ENCODE data around the gene ZNF440.
"Not testable (repeated sequence)": the region's sequence is repeated elsewhere in the genome, so short reads cannot be mapped to it uniquely, and the experiment has no call there.

Gene ZNF440

DNA sequence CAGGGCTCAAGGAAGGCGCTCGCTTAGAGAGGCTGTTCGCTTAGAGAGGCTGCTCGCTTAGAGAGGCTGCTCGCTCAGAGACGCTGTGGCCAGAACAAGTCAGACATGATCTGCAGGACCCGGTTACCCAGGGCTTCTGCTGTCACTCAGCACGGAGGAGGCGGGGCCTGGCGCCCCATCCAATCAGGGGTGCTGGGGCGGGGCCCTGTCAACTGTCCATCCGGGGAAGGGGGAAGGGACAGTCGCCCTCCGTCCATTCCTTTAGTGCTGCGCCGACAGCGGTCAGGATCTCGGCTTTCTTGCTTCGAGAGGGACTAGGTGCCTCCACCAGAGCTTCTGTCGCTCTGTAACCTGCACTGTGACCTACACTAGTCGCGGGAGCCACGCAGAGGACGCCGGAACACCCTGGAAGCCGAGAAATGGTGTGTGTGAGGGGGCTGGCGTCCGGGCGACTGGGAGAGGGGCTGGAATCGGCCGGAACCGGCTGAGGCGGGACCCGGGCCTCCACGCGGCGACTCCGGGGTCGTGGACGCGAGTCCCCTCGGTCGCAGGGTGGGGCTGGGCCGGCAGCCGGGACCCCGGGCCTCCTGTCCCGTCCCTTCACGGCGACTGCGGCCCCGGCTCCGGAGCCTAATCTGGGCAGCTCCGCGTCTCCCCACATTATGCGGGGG lies at the start of gene ZNF440:
Gene ZNF440, plus strand, starts transcription at position 245 of the 671 bp plus-strand sequence. Its CDS starts 175 bp downstream, at position 420.
- DNase-seq: peak; percentile 90

DNA sequence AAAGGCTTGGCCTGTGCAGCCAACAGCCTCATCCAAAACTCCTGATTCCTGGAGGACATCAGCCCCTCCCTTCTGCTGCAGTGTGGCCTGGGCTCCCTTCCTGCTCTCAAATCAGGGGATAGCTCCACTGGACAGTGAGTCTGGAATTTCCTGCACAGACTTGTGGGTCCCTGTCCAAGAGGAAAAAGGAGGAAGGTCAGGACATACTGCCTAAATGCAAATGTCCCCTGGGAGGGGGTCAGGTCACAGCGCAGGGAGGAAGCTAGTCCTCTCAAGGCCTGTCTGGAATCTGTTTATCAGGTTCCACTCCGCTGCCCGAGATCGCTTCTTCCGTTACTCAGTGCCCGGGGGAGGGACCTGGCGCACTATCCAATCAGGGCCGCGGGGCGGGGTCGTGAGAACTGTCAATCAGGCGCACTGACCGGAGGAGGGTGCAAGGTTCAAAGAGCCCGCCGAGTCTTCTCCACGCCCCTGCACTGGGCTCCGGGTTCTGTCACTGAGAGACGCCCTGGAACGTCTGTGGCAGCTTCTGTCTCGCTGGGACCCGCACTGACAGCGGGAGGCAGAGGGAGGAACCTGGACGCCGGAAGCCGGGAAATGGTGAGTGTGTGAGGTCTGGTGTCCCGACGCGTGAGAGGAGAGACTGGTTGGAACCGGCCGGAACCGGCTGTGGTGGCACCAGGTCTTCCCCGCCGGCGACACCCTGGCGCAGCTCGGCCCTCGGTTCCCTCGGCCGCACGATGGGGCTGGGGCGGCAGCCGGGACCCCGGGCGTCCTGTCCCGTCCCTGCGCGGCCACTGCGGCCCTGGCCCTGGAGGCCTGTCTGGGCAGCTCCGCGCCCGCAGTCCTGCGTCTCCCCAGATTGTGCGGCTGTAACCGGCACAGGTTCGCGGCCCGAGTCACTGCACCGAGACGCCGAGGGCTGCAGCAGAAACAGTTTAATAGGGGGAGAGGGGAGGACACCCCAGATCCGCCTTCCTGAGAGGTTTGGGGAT lies 47.2 kb upstream of the ZNF440 start, which contains the start of gene ZNF441:
Gene ZNF441, plus strand, starts transcription at position 404 of the 995 bp plus-strand sequence. Its CDS starts 194 bp downstream, at position 598.
- DNase-seq: peak; percentile 95

DNA sequence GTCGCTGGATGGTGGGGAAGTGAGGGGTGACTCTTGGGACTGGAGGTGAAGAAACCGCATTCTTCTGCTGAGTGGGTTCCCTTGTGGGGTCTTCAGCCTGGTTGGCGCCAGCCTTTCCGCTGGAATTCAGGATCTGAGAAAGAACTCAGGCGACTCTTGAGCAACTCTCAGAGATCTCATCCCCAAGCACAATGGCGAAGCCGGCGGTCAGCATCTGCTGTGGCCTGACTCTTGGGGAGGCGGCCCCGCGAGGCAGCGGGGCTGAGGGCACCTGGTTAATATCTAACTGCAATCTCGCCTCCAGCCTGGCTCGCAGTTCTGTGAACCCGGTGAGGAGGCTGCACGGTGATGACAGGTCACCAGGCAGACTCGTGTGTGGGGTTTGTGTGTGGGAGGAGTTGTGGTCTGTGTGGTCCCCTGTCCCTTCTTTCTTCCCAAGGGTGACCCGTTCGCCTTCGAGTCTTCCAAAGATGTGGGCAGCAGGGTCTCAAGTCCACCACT lies 46.4 kb upstream of the ZNF440 start:
- peak; percentile 25 for DNase-seq

DNA sequence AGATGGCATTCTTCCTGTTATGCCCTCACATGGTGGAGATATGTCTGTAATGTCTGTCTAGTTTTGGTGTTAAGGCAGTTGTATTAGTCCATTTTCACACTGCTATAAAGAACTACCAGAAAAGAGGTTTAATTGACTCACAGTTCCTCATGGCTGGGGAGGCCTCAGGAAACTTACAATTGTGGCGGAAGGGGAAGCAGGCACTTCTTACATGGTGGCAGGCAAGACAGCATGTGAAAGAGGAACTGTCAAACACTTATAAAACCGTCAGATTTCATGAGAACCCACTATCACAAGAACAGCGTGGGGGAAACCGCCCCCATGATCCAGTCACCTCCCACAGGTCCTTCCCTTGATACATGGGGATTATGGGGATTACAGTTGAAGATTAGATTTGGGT lies 44.1 kb upstream of the ZNF440 start:
- DNase-seq: no peak

DNA sequence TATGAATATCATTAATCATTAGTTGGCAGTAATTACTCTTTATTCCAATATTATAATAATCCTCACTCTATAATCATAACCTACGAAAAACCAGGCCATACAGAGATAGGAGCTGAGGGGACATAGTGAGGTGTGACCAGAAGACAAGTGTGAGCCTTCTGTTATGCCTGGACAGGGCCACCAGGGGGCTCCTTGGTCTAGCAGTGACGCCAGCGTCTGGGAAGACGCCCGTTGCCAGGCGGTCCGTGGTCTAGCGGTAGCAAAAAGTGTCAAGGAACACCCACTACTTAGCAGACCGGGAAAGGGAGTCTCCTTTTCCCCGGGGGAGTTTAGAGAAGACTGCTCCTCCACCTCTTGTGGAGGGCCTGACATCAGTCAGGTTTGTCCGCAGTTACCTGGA lies 42.6 kb upstream of the ZNF440 start:
- not testable (repeated sequence) for DNase-seq

DNA sequence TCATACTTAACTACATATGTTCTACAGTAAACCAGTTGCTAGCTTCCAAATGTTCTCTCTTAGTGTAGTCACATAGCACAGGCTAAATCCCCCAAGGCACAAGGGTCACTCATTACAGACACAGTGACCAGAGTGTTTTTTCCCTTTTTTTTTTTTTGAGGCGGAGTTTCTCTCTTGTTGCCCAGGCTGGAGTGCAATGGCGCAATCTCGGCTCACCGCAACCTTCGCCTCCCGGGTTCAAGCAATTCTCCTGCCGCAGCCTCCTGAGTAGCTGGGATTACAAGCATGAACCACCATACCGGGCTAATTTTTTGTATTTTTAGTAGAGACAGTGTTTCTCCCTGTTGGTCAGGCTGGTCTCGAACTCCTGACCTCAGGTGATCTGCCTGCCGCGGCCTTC lies 37.4 kb upstream of the ZNF440 start:
- not testable (repeated sequence) for DNase-seq

DNA sequence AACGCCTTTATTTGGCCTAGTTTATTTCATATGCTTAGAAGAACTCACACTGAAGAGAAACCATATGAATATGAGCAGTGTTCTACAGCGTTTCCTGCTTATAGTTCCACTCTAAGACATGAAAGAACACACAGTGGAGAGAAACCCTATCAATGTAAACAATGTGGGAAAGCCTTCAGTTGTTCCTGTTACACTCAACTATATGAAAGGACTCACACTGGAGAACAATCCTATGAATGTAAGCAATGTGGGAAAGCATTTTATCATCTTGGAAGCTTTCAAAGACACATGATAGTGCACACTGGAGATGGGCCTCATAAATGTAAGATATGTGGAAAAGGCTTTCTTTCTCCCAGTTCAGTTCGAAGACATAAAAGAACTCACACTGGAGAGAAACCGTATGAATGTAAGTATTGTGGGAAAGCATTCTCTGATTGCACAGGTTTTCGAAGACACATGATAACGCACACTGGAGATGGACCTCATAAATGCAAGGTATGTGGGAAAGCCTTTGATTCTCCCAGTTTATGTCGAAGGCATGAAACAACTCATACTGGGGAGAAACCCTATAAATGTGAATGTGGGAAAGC lies 33.5 kb upstream of the ZNF440 start:
- DNase-seq: no peak

DNA sequence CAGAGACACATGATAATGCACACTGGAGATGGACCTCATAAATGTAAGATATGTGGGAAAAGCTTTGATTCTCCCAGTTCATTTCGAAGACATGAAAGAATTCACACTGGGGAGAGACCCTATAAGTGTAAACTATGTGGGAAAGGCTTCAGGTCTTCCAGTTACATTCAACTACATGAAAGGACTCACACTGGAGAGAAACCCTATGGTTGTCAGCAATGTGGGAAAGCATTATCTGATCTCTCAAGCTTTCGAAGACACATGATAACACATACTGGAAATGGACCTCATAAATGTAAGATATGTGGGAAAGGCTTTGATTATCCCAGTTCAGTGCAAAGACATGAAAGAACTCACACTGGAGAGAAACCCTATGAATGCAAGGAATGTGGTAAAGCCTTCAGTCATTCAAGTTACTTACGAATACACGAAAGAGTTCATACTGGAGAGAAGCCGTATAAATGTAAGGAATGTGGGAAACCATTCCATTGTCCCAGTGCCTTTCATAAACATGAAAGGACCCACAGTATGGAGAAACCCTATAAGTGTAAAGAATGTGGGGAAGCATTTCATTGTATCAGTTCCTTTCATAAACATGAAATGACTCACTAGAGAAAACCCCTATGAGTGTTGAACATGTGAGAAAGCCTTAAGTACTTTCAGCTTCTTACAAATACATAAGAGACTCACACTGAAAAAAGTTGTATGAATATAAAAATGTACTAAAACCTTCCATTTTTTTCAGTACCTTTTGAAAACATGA lies 32.6 kb upstream of the ZNF440 start:
- no peak for DNase-seq

DNA sequence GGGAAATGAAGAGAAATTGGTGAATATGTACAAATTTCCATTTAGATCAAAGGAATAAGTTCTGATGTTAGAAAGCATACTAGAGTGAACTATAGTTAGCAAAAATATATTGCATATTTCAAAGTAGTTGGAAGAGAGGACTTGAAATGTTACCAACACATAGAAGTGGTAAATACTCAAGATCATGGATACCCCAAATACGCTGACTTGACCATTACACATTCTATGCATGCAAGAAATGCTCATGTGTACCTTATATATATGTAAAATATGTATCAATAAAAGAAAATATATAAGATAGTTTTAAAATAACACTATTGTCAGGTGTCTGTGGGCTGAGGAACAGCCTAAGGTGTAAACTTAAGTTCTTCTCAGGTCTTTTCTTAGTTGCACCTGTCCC lies 30.3 kb upstream of the ZNF440 start:
- no peak for DNase-seq

DNA sequence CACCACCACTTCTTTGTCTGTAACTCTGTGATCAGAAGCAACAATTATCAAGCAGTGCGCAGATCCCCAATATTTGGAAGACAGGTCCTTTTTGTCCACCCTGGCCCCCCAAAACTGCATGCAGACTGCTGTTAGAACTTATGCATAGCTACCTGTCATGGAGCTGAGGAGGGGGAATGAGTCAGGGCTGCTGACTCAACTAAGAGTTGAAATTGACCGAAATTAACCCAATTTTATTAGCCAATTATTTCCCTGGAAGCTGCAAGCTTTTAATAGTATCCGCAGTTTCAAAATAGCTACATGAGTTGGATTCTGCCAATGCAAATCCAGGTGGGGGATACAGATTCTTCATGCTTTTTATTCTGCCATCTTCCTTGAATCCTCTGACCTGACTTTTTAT lies 29.7 kb upstream of the ZNF440 start:
- DNase-seq: no peak

DNA sequence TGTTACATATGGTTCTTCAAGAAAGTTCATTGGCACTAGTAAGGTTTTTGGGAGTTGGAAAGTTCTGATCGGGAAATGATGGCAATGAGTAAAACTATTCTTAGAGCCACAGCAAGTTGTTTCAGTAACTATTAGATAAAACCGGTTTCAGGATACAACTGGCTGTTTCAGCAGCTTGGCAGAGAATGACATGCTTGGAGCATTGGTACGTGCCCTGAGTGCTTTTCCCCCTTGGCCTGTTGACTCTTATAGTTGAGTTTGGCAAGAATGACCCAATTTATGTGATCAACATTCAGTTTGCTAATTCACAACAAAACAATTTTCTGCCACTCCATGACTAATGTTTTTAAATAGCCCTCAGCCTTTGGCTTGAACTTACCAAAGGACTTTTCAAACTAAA lies 26.5 kb upstream of the ZNF440 start:
- no peak for DNase-seq

DNA sequence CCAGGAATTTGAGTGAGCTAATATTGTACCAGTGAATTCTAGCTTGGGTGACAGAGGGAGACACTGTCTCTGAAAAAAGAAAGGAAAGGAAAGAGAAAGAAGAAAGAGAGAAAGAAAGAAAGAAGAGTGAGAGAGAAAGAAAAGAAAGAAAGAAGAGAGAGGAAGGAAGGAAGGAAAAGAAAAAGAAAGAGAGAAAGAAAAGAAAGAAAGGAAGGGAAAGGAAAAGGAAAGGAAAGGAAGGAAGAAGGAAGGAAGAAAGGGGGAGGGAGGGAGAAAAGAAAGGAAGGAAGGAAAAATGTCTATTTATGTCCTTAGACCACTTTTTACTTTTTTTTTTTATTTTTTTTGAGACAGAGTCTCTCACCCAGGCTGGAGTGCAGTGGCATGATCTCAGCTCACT lies 21.1 kb upstream of the ZNF440 start:
- no peak for DNase-seq

DNA sequence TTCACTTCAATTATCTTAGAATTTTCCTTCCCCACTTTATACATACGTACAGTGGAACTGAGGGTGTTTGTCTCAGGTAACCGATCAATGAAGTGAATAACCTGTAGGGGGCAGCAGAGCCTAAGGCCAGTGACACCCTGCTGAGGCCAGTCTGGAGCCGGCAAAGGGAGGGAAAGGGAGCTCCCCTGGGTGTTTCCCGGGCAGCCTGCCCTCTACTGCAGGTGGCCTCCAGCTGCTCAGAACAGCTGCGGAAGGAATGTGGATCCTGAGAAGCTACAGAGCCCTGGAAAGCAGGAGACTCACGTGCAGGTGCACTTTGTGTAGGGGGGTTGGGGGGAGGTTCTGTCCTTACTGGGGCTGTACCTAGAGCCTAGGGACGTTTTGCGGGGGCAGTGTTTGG lies 16.6 kb upstream of the ZNF440 start:
- DNase-seq: peak; percentile 84

DNA sequence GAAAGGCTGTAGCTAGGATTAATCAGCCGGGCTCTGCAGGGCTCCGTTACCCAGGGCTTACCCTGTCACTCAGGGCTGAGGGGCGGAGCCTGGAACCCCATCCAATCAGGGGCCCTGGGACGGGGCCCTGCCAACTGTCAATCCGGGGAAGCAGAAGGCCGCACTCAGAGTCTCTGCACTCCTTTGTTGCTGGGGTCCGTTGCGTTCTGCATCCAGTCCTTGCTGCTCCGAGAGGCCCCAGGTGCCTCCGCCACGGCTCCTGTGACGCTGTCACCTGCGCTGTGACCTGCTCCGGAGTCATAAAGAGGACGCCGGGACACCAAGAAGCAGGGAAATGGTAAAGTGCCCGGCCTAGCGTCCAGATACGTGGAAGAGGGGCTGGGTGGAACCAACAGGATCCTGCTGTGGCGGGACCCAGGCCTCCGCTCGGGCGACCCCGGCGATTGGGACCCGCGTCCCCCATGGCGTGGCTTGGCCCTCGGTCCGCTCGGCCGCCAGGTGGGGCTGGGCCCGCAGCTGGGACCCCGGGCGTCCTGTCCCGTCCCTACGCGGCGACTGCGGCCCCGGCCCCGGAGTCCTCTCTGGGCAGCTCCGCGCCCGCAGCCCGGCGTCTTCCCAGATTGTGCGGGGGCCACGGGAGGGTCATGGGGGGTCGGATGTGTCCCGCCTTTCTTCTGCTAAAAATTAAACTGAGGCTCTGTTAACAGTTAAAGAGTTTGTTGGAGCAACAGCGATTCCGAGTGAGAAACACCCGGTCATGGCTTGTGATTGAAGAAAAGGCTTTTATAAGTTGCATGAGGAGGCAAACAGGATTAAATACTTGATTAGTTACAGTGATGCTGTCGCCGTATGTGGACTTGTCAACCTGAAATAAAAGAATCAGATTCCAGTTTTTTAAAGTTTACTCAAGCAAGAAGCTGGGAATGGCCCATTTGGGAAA lies 15.4 kb upstream of the ZNF440 start, which contains the start of gene ZNF491:
Gene ZNF491, plus strand, starts transcription at position 133 of the 940 bp plus-strand sequence. CDS start 7,431 bp downstream, outside the sequence.
- peak; percentile 89 for DNase-seq

DNA sequence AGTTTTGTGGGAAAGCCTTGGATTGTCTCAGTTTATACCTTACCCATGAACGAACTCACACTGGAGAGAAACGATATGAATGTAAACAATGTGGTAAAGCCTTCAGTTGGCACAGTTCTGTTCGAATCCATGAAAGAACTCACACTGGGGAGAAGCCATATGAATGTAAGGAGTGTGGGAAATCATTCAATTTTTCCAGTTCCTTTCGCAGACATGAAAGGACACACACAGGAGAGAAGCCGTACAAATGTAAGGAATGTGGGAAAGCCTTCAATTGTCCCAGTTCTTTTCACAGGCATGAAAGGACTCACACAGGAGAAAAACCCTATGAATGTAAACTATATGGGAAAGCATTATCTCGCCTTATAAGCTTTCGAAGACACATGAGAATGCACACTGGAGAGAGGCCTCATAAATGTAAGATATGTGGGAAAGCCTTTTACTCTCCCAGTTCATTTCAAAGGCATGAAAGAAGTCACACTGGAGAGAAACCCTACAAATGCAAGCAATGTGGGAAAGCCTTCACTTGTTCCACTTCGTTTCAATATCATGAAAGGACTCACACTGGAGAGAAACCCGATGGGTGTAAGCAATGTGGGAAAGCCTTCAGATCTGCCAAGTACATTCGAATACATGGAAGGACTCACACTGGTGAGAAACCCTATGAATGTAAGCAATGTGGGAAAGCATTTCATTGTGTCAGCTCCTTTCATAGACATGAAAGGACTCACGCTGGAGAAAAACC lies 7.5 kb upstream of the ZNF440 start:
- DNase-seq: no peak

DNA sequence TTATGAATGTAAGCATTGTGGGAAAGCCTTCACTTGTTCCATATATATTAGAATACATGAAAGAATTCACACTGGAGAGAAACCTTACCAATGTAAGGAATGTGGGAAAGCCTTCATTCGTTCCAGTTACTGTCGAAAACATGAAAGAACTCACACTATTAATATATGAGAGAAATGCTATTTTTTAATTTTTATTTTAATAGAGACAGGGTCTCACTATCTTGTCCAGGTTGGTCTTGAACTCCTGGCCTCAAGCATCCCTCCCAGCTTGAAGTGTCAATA lies 7.0 kb upstream of the ZNF440 start:
- DNase-seq: no peak

DNA sequence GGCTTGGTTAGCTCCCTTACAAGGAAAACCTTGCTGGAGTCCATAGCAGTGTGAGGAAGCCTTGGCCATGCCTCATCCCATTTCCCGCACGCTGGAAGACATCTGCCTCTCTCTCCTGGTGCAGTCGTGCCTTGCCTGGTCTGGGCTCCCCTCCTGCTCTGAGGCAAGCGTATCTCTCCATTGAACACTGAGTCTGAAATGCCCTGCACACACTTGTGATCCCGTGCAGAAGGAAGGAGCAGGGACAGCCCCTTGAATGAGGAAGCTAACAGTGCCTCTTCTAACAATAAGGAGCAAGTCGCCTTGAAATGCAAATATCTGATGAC lies 407 bp upstream of the ZNF440 start:
- DNase-seq: no peak

DNA sequence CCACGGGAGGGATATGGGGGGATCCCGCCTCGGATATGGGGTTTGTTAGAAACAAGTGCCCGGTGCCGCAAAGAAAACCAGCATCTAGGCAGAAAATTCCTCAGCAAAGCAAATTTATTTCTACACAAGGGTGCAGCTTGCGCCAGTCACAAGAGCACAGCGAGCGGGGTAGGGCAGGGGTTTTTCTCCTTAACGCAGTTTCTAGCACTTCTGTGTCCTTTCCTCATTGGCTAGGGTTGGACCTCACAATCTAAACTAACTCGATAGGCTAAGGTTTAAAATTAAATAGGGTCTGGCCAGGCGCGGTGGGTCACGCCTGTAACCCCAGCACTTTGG lies 595 bp downstream of the ZNF440 start:
- DNase-seq: no peak

DNA sequence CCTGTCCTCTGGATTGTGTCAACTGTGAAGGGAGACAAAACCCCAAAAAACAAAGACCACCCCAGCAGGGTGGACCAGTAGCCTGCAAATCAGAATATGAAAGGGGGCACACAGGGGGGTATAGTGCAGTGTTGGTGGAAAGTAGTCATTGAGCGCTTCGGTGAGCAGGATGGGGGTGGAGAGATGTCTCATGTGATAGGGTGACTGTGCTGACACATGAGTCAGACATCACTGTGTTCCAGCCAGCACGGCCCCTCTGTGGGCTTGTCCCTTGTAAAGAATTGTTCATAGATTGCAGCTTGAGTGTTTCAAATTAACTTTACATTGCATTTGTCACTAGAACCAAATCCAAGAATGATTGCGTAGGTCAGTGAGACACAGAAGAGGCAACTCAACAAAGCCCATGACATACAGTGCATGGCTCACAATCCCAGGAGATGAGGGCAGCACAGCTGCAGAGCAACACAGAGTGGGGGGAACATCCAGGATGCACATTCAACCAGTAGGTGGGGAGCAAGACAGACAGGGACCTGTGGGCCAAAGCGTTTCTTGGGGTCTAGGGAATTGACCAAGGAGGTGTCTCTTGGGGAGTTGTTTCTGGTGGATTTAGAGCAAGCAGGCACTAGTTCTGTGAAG lies 7.5 kb downstream of the ZNF440 start:
- DNase-seq: no peak
